ENCODE measurements around the gene HOTAIR.

HOTAIR gene

DNA sequence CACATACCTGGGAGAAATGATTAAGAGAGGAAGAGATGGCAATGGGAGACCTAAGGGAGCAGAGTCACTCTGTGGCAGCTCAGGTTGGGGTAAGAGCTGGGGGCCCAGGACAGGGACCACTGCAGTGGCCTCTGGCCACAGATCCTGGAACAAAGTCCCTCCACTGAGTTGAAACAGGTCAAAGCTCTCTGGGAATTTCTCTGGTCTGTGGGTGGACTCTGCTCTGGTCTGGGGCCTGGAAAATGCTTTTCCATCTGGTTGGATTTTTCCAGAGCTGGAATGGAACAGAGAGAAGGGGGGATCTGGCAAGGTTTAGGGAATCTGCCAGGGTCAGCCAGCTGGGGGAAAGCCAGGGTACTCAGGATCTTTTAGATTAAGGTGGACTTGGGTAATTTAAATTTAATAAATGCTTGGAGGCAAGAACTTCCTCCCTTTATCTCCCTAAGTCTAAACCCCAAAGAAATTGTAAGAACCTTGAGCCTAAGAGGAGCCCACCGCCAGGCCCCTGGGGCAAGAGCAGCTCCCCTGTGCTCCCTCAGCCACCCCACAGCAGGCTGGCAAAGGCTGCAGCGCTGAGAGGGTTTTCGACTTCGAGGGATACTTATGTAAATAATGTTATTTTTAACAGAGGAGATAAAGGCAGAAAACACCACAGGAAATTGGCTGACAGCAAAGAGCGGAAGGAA lies 13.9 kb upstream of the HOTAIR start:
- H3K9me3 Mint-ChIP-seq: no peaks in the 10 kb centered on the region
- H3K4me1 Mint-ChIP-seq (ENCODE audit: low read depth): peaks cover 26% of the 10 kb centered on the region
- no peak overlapping the region for H3K4me3 Mint-ChIP-seq
- H3K27ac Mint-ChIP-seq: peak overlapping the region; percentile 9
- H3K36me3 Mint-ChIP-seq (ENCODE audit: low read depth): no peaks in the 10 kb centered on the region
- H3K27me3 Mint-ChIP-seq (ENCODE audit: low read depth): peaks cover 97% of the 10 kb centered on the region

DNA sequence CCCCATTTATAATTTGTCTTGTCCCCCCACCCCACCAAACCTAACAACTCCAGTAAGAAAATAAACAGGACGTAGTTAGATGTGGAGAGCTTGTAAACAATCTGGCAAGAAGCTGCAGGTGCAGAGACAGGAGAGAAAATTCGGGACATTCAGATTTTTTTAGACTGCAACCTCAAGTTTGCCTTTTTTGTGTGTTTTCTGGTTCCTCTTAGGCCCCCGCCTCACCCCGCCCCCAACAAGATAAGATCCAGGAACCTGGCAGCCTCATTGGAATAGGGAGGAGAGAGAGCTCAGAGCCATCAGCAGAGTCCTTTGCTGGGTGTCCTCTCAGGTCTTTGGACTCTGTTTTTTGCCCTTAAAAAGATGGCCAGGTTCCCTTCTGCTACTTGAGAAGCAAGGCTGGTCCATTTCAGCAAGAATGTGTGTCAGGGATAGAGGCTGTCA lies 13.1 kb upstream of the HOTAIR start:
- H3K4me1 Mint-ChIP-seq (ENCODE audit: low read depth): peaks cover 26% of the 10 kb centered on the region
- no peaks in the 10 kb centered on the region for H3K9me3 Mint-ChIP-seq
- H3K27me3 Mint-ChIP-seq (ENCODE audit: low read depth): peaks cover 97% of the 10 kb centered on the region
- no peak overlapping the region for H3K4me3 Mint-ChIP-seq
- H3K36me3 Mint-ChIP-seq (ENCODE audit: low read depth): no peaks in the 10 kb centered on the region
- H3K27ac Mint-ChIP-seq: no peak overlapping the region

DNA sequence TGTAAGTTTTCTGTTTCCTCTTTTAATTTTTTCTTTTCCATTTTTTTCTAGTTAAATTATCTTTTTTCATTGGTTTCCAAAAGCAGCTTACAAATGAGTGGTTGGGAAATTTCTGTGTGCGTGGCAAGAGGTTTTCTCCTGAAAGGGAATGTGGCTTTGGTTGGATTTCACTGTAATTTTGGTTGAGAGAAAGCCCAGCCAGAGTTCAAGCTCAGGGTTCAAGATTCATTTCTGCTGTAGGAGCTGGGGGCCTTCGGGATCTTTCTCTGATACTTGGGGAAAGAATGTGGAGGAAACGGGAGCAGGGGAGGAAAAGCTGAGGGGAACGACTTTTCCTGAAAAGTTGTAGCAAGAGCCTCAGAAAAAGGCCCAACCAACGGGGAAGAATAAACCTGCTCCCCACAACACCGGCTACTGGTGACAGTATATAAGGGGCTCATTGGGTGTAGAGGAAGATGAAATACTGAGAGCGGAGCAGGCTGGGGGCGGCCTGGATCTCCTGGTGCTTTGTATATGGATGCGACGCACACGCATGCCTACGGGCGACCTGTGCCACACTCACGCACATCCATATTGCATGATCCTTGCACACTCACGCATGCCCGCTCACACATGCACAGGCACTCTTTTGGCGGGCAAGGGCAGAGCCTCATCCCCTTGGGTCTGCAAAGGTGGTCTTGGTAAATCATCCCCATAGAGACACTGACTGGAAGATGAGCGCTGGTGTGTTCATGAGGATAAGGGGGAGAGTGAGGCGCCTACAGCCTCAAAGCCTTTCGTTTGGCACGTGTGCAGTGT lies 12.1 kb upstream of the HOTAIR start:
- Mint-ChIP-seq H3K9me3 (no peaks in the 10 kb centered on the region), H3K4me1 (ENCODE audit: low read depth) (peaks cover 26% of the 10 kb centered on the region), H3K27me3 (ENCODE audit: low read depth) (peaks cover 95% of the 10 kb centered on the region), H3K36me3 (ENCODE audit: low read depth) (no peaks in the 10 kb centered on the region), H3K4me3 (no peak overlapping the region), H3K27ac (no peak overlapping the region)

DNA sequence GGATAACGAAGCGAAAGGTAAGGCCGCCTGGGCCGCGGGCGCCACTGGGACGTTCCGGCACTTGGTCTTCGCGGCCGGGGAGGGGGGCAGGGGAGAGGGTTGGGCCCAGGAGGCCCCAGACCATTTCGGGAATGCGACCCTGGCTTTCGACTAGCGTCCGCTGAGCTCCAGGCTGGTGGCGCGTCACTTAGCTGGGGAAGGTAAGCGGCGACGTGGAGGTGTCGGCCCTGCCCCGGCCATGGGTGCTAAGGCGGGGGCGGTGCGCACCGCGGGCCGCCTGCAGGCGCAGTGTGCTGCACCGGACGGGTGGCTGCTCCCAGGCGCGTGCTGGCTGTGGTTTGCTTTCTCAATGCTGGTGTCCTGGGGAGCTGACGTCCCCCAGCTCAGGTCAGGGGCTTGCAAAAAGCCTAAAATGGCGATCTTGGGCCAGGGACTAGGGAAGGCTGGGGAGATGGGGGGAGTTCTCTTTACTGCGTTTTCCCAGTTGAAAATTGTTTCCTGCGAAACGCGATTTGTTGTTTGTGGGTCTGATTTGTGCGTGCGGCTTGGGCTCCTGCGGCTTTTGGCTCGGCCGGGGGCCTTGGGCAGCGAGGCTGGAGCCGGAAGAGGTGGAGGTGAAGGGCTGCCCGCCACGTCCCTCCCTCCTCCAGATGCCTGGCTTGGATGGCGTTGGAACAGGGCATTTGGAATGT lies 11.4 kb upstream of the HOTAIR start:
- Mint-ChIP-seq H3K27me3 (ENCODE audit: low read depth) (peaks cover 95% of the 10 kb centered on the region), H3K27ac (peak overlapping the region; percentile 31), H3K9me3 (no peaks in the 10 kb centered on the region), H3K4me3 (no peak overlapping the region), H3K4me1 (ENCODE audit: low read depth) (peaks cover 26% of the 10 kb centered on the region), H3K36me3 (ENCODE audit: low read depth) (no peaks in the 10 kb centered on the region)

DNA sequence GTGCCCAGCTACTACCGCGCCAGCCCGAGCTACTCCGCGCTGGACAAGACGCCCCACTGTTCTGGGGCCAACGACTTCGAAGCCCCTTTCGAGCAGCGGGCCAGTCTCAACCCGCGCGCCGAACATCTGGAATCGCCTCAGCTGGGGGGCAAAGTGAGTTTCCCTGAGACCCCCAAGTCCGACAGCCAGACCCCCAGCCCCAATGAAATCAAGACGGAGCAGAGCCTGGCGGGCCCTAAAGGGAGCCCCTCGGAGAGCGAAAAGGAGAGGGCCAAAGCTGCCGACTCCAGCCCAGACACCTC lies 10.9 kb upstream of the HOTAIR start:
- Mint-ChIP-seq H3K27ac (no peak overlapping the region), H3K4me1 (ENCODE audit: low read depth) (peaks cover 26% of the 10 kb centered on the region), H3K4me3 (no peak overlapping the region), H3K36me3 (ENCODE audit: low read depth) (no peaks in the 10 kb centered on the region), H3K9me3 (no peaks in the 10 kb centered on the region), H3K27me3 (ENCODE audit: low read depth) (peaks cover 95% of the 10 kb centered on the region)

DNA sequence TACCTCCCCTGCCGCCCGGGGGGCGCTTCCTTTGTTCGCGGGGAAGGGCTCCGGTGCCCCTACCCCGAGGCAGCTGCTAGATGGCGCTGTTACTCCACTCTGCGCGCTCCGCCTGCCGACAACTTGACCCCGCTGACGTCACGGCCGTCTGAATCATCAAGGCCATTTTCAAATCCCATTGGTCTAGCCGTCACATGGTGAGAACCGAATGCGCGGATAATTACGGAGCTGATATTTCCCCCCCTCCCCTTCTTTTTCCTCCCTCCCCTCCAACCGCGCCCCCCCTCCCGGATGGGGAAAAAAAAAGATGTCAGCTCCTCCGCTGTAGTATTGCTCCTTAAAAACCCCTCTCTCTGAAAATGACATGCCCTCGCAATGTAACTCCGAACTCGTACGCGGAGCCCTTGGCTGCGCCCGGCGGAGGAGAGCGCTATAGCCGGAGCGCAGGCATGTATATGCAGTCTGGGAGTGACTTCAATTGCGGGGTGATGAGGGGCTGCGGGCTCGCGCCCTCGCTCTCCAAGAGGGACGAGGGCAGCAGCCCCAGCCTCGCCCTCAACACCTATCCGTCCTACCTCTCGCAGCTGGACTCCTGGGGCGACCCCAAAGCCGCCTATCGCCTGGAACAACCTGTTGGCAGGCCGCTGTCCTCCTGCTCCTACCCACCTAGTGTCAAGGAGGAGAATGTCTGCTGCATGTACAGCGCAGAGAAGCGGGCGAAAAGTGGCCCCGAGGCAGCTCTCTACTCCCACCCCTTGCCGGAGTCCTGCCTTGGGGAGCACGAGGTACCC lies 10.3 kb upstream of the HOTAIR start, which contains the start of gene HOXC10:
TSS of gene HOXC10 (plus strand) at position 246 of the 791 bp plus-strand sequence. CDS start at position 360, 114 bp downstream.
- Mint-ChIP-seq H3K9me3 (no peaks in the 10 kb centered on the region), H3K27me3 (ENCODE audit: low read depth) (peaks cover 95% of the 10 kb centered on the region), H3K36me3 (ENCODE audit: low read depth) (peaks cover 1% of the 10 kb centered on the region), H3K4me1 (ENCODE audit: low read depth) (peaks cover 23% of the 10 kb centered on the region), H3K4me3 (peak within 1 kb of the TSS; percentile 38), H3K27ac (peak within 1 kb of the TSS; percentile 78)

DNA sequence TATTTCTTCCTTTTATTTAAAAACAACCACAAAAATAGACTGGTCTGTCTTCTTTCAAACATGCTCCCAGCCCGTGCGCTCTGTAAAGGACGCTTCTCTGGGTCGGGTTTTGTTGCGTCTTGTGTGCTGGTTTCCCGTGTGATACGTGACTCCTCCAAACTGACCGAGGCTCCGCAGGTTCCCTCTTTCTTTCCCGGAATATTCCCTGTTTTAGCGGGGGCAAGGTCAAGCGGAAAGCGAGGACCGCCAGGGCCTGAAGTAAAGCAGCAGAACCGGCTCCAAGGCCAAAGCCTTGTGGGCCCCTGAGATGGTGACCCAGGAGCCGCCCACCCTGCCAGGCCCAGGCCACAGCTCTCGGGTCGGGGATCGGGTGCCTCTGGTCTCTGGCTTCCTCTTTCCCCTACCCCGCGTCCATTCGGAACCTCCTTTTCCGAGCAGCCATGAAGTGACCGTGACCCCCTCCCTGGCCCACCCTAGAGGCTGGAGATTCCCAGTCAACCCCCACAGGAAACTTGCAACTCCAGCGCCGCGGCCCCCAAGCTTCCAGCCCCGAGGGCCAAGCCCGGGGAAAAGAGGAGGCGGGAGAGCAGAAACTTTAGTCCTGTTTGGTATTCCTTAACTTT lies 9.3 kb upstream of the HOTAIR start:
- H3K27ac Mint-ChIP-seq: peak overlapping the region; percentile 41
- peaks cover 95% of the 10 kb centered on the region for H3K27me3 Mint-ChIP-seq (ENCODE audit: low read depth)
- H3K4me3 Mint-ChIP-seq: no peak overlapping the region
- H3K9me3 Mint-ChIP-seq: no peaks in the 10 kb centered on the region
- H3K36me3 Mint-ChIP-seq (ENCODE audit: low read depth): peaks cover 1% of the 10 kb centered on the region
- H3K4me1 Mint-ChIP-seq (ENCODE audit: low read depth): peaks cover 15% of the 10 kb centered on the region

DNA sequence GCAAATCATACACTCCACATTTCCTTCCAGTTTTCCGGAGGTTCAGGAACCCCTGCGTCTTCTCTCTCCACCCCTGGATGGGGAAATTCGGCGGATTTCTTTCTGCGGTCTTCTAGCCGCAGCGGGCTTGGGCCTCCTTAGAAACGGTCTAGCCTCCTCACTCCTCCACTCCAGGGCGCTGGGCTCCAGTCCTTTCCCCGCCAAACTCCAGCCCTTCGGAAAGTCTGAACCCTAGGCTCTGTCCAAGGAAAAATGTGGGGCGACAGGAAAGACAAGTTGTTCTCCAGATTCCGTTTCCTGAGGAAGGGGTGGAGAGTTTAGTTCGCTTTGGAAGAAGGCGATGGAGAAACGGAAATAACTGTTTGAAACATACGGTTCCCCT lies 8.8 kb upstream of the HOTAIR start:
- peak overlapping the region; percentile 41 for H3K27ac Mint-ChIP-seq
- H3K27me3 Mint-ChIP-seq (ENCODE audit: low read depth): peaks cover 95% of the 10 kb centered on the region
- H3K9me3 Mint-ChIP-seq: no peaks in the 10 kb centered on the region
- peaks cover 1% of the 10 kb centered on the region for H3K36me3 Mint-ChIP-seq (ENCODE audit: low read depth)
- no peak overlapping the region for H3K4me3 Mint-ChIP-seq
- H3K4me1 Mint-ChIP-seq (ENCODE audit: low read depth): peaks cover 12% of the 10 kb centered on the region

DNA sequence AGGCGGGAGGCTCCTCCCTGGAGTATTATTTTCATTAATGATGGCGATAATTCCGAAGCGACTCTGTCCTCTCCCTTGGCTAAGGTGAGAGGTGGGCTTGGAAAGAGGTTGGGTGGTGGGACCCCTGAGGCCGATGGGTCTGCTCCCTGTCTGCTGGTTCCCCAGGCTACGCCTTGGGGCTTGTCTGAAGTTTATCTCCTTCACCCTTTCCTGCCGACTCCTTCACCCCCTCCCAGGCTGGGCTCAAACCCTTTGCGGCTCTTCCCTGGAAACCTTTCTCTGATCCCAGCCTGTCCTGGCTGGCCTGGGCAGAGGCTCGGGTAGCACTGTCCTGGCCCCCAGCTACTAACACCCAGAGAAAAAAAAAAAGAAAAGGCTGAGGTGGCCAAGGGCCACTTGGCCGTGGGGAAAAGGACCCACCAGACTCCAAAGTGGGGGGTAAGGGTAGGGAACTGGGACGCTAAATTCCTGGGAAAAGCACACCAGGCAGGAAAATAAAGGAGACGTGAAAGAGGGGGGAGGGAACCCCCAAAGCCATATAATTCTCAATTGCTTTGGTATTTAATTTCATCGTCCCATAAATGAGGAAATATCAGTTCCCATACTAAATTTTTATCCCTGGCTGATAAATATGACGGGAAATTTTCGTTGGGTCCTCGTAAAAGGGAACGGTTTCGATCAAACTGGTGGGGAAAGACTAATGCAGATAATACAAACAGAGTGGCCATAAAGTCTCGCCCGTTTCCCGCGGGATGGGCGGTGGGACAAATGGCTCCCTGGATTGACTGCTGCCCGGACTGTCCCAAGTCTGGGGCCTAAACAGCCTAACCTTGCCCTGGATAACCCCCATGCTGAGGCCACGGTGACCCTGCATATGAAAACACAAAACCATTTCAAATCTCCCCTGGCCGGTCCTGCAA lies 8.2 kb upstream of the HOTAIR start:
- Mint-ChIP-seq H3K27me3 (ENCODE audit: low read depth) (peaks cover 95% of the 10 kb centered on the region), H3K9me3 (no peaks in the 10 kb centered on the region), H3K4me3 (no peak overlapping the region), H3K36me3 (ENCODE audit: low read depth) (peaks cover 1% of the 10 kb centered on the region), H3K27ac (peak overlapping the region; percentile 29), H3K4me1 (ENCODE audit: low read depth) (peaks cover 10% of the 10 kb centered on the region)

DNA sequence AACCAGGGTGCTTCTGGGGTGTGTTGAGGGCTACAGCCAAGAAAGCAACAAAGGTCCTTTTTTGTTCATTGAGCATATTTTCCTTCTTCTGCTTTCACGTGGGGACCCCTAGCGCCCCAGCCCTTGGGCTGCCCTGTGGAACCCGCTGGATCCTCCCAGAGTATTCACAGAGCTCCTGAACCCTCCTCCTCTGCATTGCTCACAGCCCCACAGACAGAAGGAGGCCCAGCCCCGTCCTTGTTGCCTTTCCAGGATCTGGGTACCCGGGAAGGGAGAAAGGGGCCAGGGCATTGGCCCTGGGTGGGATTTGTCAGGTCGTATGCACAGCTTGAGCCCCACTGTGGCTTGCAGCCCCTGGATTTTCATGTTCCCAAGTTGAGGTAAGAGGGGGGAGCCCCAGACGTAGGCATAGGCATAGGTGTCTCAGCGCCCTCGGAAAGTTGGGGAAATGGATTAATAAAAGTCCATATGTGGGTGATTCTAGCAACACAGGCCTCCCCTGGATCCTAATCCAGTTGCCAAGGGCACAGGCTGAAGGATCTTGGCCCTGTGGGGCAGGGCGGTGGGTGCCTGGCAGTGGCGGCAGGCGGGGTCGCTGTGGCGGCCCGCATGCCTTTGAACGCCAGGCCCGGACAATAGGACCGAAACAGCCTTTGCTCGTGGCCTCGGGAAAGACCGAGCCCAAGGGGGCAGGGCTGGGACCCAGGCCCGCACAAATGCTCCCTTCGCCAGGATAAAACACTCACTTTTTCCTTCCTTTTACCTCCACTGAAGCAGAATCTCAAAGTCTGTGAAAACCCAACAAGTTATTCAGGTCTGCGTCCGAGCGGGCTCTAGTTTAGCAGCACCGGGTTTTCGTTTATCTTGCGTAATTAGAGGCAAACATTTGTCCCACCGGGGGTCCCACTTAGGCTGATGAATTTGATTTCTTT lies 7.1 kb upstream of the HOTAIR start:
- Mint-ChIP-seq H3K9me3 (no peaks in the 10 kb centered on the region), H3K27me3 (ENCODE audit: low read depth) (peaks cover 95% of the 10 kb centered on the region), H3K36me3 (ENCODE audit: low read depth) (peaks cover 1% of the 10 kb centered on the region), H3K4me1 (ENCODE audit: low read depth) (peaks cover 10% of the 10 kb centered on the region), H3K4me3 (no peak overlapping the region), H3K27ac (peak overlapping the region; percentile 26)

DNA sequence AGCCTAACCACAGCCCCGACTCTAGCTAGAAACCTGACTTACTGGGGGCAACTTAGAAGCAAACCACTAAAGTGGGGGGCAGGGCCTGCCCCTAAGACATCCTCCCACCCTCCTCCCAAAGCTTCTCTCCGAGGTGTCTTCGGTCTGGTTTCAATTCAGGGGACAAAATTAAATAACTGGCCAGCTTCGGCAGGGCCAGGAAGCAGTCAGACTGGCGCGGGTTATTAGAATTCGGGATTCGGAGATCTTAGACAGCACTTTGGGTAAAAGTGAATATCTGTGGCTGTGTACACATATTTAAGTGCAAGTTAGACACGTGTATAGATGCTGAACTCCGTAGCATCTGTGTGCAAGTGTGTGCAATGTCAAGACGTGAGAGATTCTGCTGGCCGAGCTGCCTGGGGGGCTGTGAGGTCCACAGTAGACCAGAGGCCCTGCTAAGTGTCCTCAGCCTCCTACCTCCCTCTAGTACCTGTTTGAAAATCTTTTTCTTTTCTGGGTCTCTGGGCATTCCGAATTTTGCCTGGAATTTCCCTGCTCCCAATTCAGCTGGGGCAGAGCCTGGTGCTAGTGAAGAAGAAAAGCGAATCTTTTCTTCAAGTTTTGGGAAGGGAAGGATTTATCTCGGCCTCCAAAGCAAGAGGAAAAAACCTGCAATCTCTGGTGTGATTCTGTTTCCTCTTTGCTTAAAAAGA lies 6.2 kb upstream of the HOTAIR start:
- Mint-ChIP-seq H3K27ac (peak overlapping the region; percentile 17), H3K9me3 (no peaks in the 10 kb centered on the region), H3K4me1 (ENCODE audit: low read depth) (peaks cover 7% of the 10 kb centered on the region), H3K4me3 (no peak overlapping the region), H3K27me3 (ENCODE audit: low read depth) (peaks cover 95% of the 10 kb centered on the region), H3K36me3 (ENCODE audit: low read depth) (peaks cover 1% of the 10 kb centered on the region)

Measured in T-helper 1 cell treated with Interleukin-12 subunit alpha and Interleukin-12 subunit beta and Interleukin-4 antibody, amounts not matched to agents 30 μg/mL and 1 μg/mL, for 36 hours (primary cell).